GM21786 (cell line): Measurements from ENCODE around the gene AMIGO1.

Experiments
- ATAC-seq: cut with Tn5 transposase; IDR thresholded peaks from one replicate; pipeline ENCODE4 v1.9.1; 2021; ENCODE audit not compliant: unreplicated experiment

Gene AMIGO1

GRCh38 chr1:109509176-109510134, at the start of gene AMIGO1:
TSS of gene AMIGO1 (minus strand) at chr1:109509727. CDS start at chr1:109508912, 815 bp downstream.
- no peak for ATAC-seq

- ATAC-seq = no peak
These were observed 48.0 kb upstream of the AMIGO1 start for GRCh38 chr1:109557520-109557919.

GRCh38 chr1:109556563-109556962, 47.0 kb upstream of the AMIGO1 start:
- no peak for ATAC-seq

- ATAC-seq = peak; percentile 91
These were observed 39.1 kb upstream of the AMIGO1 start, which contains the start of gene GNAI3 for GRCh38 chr1:109548321-109549267. TSS of gene GNAI3 (plus strand) at chr1:109548615. CDS start at chr1:109548721, 106 bp downstream.

GRCh38 chr1:109547463-109548320, 38.2 kb upstream of the AMIGO1 start:
- peak; percentile 4 for ATAC-seq

- peak; percentile 40 for ATAC-seq
These were observed 37.0 kb upstream of the AMIGO1 start for GRCh38 chr1:109546311-109547109.

- ATAC-seq = no peak
These were observed 34.6 kb upstream of the AMIGO1 start for GRCh38 chr1:109543988-109544735.

- ATAC-seq = no peak
These were observed 33.9 kb upstream of the AMIGO1 start for GRCh38 chr1:109543283-109543987.

- ATAC-seq = no peak
These were observed 33.1 kb upstream of the AMIGO1 start for GRCh38 chr1:109542657-109543056.

GRCh38 chr1:109541102-109541501, 31.6 kb upstream of the AMIGO1 start:
- no peak for ATAC-seq

GRCh38 chr1:109539676-109540075, 30.1 kb upstream of the AMIGO1 start, which contains the start of gene GPR61:
TSS of gene GPR61 (plus strand) at chr1:109539872. CDS start at chr1:109543023, 3,151 bp downstream.
- no peak for ATAC-seq

- no peak for ATAC-seq
These were observed 29.5 kb upstream of the AMIGO1 start for GRCh38 chr1:109538827-109539555.

- no peak for ATAC-seq
These were observed 28.1 kb upstream of the AMIGO1 start for GRCh38 chr1:109537450-109538178.

- no peak for ATAC-seq
These were observed 26.5 kb upstream of the AMIGO1 start for GRCh38 chr1:109535971-109536491.

GRCh38 chr1:109535481-109535880, 26.0 kb upstream of the AMIGO1 start:
- no peak for ATAC-seq

- no peak for ATAC-seq
These were observed 24.9 kb upstream of the AMIGO1 start for GRCh38 chr1:109534307-109534858.
